Measurements from ENCODE around the gene COL5A3.
"Not testable (repeated sequence)": the region's sequence is repeated elsewhere in the genome, so short reads cannot be mapped to it uniquely, and the experiment has no call there.

DNA sequence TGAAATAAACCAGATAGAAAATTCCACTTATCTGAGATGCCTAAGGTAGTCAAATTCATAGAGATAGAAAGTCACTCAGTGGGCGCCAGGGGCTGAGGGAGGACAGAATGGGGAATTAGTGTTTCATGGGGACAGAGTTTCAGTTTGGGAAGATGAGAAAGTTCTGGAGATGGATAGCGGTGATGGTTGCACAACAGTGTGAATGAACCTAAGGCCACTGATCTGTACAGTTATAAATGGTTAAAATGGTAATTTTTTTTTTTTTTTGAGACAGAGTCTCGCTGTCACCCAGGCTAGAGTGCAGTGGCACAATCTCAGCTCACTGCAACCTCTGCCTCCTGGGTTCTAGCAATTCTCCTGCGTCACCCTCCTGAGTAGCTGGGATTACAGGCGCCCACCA is 12.8 kb upstream of the COL5A3 start:
- not testable (repeated sequence) for TF ChIP-seq POLR2A (IDR thresholded peaks at IDR 0.05; ENCODE audit: low read length); GATA1 (IDR thresholded peaks at IDR 0.05; ENCODE audit: low read depth, low read length)

Data from erythroblast (primary cell).